Germinal center (tissue), 1 donor: ENCODE measurements around the gene SPOCK3.
"Not testable (repeated sequence)": the region's sequence is repeated elsewhere in the genome, so short reads cannot be mapped to it uniquely, and the experiment has no call there.

Experiments used
- DNase-seq: peaks from one replicate; pipeline ENCODE4 v3.0.0; 2012; ENCODE audit warnings: mixed read lengths, low spot score

Gene SPOCK3

DNA sequence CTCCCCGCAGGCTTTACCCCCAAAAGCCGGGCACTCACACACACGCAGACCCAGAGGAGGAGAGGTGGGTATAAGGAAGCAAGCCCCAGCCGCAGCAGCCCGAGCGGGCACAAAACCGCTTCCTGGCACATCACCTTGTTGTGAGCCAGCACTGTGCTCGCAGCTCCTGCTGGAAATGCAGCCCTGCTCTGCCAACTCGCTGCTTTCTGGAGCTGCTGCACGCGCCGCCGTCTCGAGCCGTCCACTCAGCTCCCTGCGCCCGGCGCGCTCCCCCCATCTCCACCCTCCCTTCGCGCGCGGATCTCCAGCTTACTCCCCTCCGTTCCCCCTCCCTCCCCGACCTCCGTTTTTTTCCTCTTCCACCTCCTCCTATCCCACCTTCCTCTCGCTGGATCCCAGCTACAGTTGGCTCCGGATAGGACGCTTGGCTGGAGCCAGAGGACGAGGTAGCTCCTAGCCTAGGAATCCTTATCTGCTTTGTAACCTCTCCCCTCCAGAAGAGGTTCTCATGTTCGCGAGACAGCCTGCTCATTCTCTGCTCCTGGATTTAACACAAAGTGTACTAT is at the start of gene SPOCK3:
Gene SPOCK3, minus strand, starts transcription at position 179 of the 566 bp plus-strand sequence.
- peak; percentile 3 for DNase-seq

- DNase-seq = no peak
These were observed 48.0 kb upstream of the SPOCK3 start for GRCh38 chr4:167282171-167282864.

GRCh38 chr4:167281545-167281944 is 47.3 kb upstream of the SPOCK3 start:
- DNase-seq = not testable (repeated sequence)

GRCh38 chr4:167274351-167274750 is 40.1 kb upstream of the SPOCK3 start:
- DNase-seq = no peak

DNA sequence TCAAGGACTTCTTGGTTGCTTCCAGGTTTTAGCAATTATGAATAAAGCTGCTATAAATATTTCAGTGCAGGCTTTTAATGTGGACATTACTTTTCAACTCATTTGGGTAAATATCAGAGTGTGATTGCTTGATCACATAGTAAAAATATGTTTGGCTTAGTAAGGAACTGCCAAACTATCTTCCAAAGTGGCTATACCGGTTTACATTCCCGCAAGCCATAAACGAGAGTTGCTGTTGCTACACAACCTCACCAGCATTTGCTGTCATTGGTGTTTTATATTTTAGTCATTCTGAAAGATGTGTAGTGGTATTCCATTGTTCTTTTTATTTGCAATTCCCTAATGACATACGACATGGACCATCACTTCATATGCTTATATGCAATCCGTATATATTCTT is 30.9 kb upstream of the SPOCK3 start:
- DNase-seq = no peak

DNA sequence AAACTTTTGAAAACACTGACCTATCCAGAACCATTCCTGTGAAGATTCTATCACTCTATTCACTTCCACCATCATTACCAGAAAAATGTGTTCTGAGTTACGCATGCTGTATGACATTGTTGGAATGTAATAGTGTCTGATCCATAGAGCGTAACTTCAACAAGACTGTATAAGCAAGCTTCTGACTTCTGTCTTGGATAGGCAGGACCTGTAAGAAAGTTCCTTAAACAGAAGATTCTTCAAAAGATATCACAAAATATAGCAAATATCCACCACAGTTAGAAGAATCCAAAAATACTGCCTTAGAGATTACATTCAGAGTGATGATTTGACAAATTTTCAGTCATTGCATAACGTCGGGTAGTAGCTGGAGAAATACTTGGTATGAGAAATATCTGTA is 14.0 kb upstream of the SPOCK3 start:
- DNase-seq = no peak

GRCh38 chr4:167239627-167240026 is 5.3 kb upstream of the SPOCK3 start:
- DNase-seq = no peak

DNA sequence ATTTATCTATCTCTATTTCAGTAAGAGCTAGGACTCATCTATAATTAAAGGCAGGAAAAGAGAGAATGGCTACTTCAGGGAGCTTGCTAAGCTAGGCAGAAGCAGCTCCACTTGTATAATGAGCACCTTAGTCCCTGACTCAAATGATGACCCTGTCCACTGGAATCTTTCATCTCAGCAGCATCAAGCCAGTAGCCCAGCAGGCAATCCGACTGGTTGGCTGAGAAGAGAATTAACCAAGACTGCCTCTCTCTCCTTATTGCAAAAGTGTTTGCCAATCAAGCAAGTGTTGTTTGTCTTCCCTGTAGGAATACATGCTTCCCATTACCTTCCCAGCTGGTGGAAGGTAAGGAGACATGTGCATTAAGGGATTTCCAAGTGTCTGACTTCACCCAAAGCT is 3.9 kb upstream of the SPOCK3 start:
- no peak for DNase-seq

GRCh38 chr4:167233685-167234315 is 494 bp downstream of the SPOCK3 start:
- no peak for DNase-seq

DNA sequence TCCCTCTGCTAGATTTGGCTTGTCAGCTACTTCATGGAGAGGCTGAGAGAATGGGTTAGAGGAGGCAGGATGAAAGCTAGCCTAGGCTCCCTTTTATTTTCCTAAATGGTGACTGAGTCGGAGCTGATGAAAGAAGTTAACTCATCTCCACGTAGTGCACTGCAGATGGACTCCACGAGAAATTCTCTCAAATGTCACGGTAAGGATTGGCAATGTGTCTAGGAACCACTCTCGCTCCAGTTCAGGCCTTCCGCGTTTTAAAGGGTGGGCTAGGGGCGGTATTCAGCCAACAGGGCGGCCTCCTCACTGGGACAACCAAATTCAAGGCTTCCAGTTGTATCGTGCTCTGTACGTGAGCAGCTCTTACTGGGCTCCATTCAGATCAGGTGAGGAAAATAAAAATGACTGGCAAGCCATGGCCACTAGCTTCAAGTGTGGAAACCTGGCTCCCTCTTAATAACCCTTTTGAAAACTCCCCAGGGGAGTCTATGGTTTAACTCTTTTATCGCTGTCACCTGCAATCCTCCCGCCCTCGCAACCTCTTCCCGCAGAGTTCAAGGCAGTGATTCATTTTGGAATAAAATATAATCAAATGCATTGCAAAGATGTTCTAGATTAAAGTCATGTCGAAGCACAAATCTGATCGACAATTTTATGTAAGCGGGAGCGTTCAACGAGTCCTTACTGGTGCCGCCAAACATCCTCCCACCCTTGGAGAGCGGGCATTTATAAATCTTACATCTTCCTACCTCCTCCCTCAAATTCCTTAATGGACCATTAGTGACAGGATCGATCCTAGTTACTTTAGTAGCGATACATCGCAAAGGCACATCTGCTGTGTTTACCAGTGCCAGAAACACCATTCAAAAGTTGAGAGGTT is 1.2 kb downstream of the SPOCK3 start:
- DNase-seq = no peak

DNA sequence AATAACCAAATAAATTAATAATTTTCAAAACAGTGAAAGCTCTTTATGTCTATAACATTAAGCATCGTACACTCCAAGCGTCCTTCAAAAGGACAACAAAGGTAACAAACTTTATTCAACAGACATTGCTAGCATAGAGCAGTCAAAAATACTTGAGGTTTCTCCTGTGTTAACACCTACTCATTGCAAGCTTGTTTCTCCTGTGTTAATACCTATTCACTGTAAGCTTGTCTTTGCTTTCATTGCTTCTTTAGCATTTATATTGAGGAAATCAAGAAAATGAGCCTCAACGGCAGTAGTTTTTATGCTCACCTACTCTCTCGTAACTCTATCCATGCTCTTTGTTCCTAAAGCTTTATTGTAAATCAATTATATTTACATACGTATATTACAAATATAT is 3.5 kb downstream of the SPOCK3 start:
- no peak for DNase-seq

- DNase-seq = no peak
These were observed 12.2 kb downstream of the SPOCK3 start for GRCh38 chr4:167222099-167222498.

DNA sequence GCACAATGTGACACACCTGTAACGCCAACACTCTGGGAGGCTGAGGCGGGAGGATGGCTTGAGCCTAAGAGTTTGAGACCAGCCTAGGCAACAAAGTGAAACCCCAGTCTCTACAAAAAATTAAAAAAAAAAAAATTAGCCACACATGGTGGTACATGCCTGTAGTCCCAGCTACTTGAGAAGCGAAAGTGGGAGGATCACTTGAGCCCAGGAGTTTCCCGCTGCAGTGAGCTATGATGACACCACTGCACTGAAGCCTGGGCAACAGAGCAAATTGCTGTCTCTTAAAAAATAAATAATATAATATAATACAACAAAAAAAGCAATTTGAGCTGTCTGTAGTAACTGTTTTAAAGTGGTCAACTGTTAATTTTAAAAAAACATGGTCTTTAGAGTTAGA is 13.2 kb downstream of the SPOCK3 start:
- DNase-seq = no peak

GRCh38 chr4:167218022-167218608 is 16.2 kb downstream of the SPOCK3 start:
- DNase-seq = no peak

GRCh38 chr4:167216783-167217182 is 17.5 kb downstream of the SPOCK3 start:
- no peak for DNase-seq

GRCh38 chr4:167210166-167210565 is 24.1 kb downstream of the SPOCK3 start:
- no peak for DNase-seq

DNA sequence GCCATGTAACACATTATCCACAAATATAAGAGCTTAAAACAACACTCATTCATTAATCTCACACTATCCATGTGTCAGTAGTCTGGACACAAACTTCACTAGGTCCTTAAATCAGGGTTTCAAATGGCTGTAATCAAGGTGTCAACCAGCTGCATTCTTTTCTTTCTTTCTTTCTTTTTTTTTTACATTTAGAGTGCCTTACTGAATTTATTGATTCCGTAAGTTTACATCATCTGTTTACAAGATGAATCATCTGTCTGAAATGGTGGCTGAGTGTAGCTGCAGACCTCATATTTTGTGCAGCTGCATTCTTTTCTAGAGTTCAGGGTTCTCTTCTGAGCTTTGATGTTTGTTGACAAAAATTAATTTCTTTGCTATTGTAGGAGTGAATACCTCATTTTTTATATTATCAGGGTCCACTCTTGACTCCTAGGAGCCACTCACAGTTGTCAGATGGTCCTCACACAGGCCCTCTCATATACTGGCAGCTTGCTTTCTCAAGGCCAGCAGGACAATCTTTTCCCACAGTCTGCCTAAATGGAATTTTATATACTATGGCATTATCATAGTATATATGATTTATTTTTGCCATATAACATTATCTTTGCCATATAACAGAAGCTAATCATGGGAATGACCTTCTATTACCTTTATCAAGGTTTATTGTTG is 37.8 kb downstream of the SPOCK3 start:
- no peak for DNase-seq

DNA sequence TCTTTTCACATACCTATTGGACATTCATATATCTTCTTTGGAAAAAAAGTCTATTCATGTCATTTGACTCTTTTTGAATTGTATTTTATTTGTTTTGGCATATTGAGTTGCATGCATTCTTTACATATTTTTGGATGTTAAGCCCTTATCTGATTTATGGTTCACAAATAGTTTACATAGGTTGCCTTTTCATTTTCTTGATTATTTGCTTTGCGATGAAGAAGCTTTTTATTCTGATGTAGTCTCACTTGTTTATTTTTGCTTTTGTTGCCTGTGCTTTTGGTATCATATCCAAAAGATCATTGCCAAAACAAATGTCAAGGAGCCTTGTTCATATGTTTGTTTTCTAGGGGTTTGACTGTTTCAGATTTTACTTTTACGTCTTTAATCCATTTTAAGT is 43.9 kb downstream of the SPOCK3 start:
- DNase-seq = no peak

- DNase-seq = no peak
These were observed 48.8 kb downstream of the SPOCK3 start for GRCh38 chr4:167185465-167185864.

- no peak for DNase-seq
These were observed 51.3 kb downstream of the SPOCK3 start for GRCh38 chr4:167183036-167183435.

DNA sequence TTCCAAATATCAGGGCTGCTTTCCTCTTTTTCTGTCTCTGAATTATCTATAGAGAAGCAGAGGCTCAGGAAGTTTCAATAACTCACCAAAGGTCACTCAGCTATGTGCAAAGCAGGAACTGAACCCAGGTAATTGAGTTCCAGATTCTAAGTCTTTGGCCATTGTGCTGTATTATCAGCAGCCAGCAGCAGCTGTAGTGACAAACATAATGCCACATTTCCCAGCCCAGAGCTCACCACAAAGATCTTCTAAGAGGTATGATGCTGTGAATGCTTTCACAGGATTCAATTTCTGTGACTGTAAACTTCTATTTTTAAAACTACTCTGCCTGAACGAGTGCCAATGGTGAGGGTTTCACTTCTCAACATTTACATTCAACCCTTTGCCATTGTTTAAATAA is 56.4 kb downstream of the SPOCK3 start:
- DNase-seq = no peak
